GM23338 (cell line): ENCODE measurements around the gene ZGPAT. TPM values are rescaled to one million over a fixed set of nuclear protein-coding genes. Genes with fewer than 3 reads are reported as not detected.

Source experiments
- ATAC-seq: fragments of 200-7000 bp; cut with Tn5 transposase; 3 replicates; pipeline ENCODE4 v1.9.1; 2020
- DNase-seq: peaks from one replicate; pipeline ENCODE4 v3.0.0-alpha.2; 2015; ENCODE audit warnings: low spot score
- H2AFZ ChIP-seq: fragments of 200-600 bp; sonication (generic); 2 replicates; pipeline ENCODE4 v1.8.0; 2016; ENCODE audit warnings: antibody characterized with exemption, mild to moderate bottlenecking, moderate library complexity
- H3F3A ChIP-seq: fragments of 200-600 bp; sonication (generic); replicated peaks from 2 replicates; pipeline ENCODE4 v1.8.0; 2017; ENCODE audit warnings: antibody characterized with exemption, mixed run types, low read depth
- H3K27ac ChIP-seq: fragments of 200-600 bp; sonication (generic); 2 replicates; pipeline ENCODE4 v1.6.1; 2016; ENCODE audit warnings: low read depth
- H3K27me3 ChIP-seq: fragments of 200-600 bp; sonication (generic); 2 replicates; pipeline ENCODE4 v1.8.0; 2016; ENCODE audit warnings: mild to moderate bottlenecking, mixed run types, moderate library complexity; ENCODE audit not compliant: insufficient read depth
- H3K36me3 ChIP-seq: fragments of 200-600 bp; sonication (generic); 2 replicates; pipeline ENCODE4 v1.8.0; 2016; ENCODE audit warnings: mild to moderate bottlenecking; ENCODE audit not compliant: insufficient read depth
- H3K4me1 ChIP-seq: fragments of 200-600 bp; sonication (generic); 2 replicates; pipeline ENCODE4 v1.8.0; 2016; ENCODE audit warnings: mild to moderate bottlenecking, moderate library complexity; ENCODE audit not compliant: insufficient read depth
- H3K4me2 ChIP-seq: fragments of 200-600 bp; sonication (generic); 2 replicates; pipeline ENCODE4 v1.7.1; 2017; ENCODE audit warnings: mixed run types
- H3K4me3 ChIP-seq: fragments of 200-600 bp; sonication (generic); 2 replicates; pipeline ENCODE4 v1.6.1; 2016; ENCODE audit warnings: mixed run types
- H3K79me2 ChIP-seq: fragments of 200-600 bp; sonication (generic); replicated peaks from 2 replicates; pipeline ENCODE4 v1.8.0; 2017; ENCODE audit warnings: mild to moderate bottlenecking; ENCODE audit not compliant: insufficient read depth
- H3K9me2 ChIP-seq: fragments of 200-600 bp; sonication (generic); 2 replicates; pipeline ENCODE4 v1.8.0; 2017; ENCODE audit not compliant: insufficient read depth
- H4K20me1 ChIP-seq: fragments of 200-600 bp; sonication (generic); replicated peaks from 2 replicates; pipeline ENCODE4 v1.8.0; 2017; ENCODE audit warnings: mild to moderate bottlenecking; ENCODE audit not compliant: insufficient read depth
- H3K27ac Mint-ChIP-seq: 2 replicates; pipeline ENCODE4 v1.8.0; 2020; ENCODE audit warnings: inconsistent platforms, mild to moderate bottlenecking, moderate library complexity, mixed read lengths
- H3K27me3 Mint-ChIP-seq: 3 replicates; pipeline ENCODE4 v1.8.0; 2022; ENCODE audit warnings: low read depth, mild to moderate bottlenecking, moderate library complexity, mixed read lengths, inconsistent platforms; ENCODE audit not compliant: insufficient read depth, poor library complexity
- H3K36me3 Mint-ChIP-seq: 3 replicates; pipeline ENCODE4 v1.8.0; 2021; ENCODE audit warnings: low read depth, mild to moderate bottlenecking, inconsistent platforms, moderate library complexity, mixed read lengths
- H3K4me1 Mint-ChIP-seq: 3 replicates; pipeline ENCODE4 v1.8.0; 2020; ENCODE audit warnings: mild to moderate bottlenecking, inconsistent platforms, mixed read lengths
- H3K4me3 Mint-ChIP-seq: 3 replicates; pipeline ENCODE4 v1.8.0; 2021; ENCODE audit warnings: moderate library complexity, mild to moderate bottlenecking, inconsistent platforms, mixed read lengths
- H3K9me3 Mint-ChIP-seq: 3 replicates; pipeline ENCODE4 v1.8.0; 2020; ENCODE audit warnings: moderate library complexity, mild to moderate bottlenecking, inconsistent platforms, mixed read lengths
- CREB1 ChIP-seq: fragments of 250-450 bp; sonication (Bioruptor Pico); IDR thresholded peaks from 2 replicates; pipeline ENCODE4 v1.5.0; 2020; ENCODE audit warnings: low read depth, mild to moderate bottlenecking, moderate library complexity
- EZH2 ChIP-seq: fragments of 200-600 bp; sonication (generic); IDR thresholded peaks from one replicate; pipeline ENCODE4 v1.8.0; 2017; ENCODE audit warnings: antibody characterized with exemption, mild to moderate bottlenecking, low read depth; ENCODE audit not compliant: unreplicated experiment
- EZH2phosphoT487 ChIP-seq: fragments of 200-600 bp; sonication (generic); IDR thresholded peaks from one replicate; pipeline ENCODE4 v1.8.1; 2018; ENCODE audit warnings: antibody characterized with exemption; ENCODE audit not compliant: unreplicated experiment
- JUNB ChIP-seq: IDR thresholded peaks from one replicate; pipeline ENCODE4 v1.6.1; 2016; ENCODE audit warnings: antibody characterized with exemption; ENCODE audit not compliant: unreplicated experiment
- NANOG ChIP-seq: IDR thresholded peaks from 2 replicates; pipeline ENCODE4 v1.6.1; 2016; ENCODE audit warnings: antibody characterized with exemption, borderline replicate concordance
- POLR2AphosphoS5 ChIP-seq: IDR thresholded peaks from 2 replicates; pipeline ENCODE4 v1.6.1; 2016; ENCODE audit warnings: antibody characterized with exemption, low read depth
- REST ChIP-seq: IDR thresholded peaks from one replicate; pipeline ENCODE4 v1.6.1; 2018; ENCODE audit warnings: antibody characterized with exemption; ENCODE audit not compliant: unreplicated experiment
- STAT1 ChIP-seq: IDR thresholded peaks from one replicate; pipeline ENCODE4 v1.6.1; 2016; ENCODE audit warnings: antibody characterized with exemption; ENCODE audit not compliant: unreplicated experiment
- ZNF114 ChIP-seq: fragments of 250-450 bp; sonication (Bioruptor Pico); IDR thresholded peaks from 2 replicates; pipeline ENCODE4 v1.5.0; 2020; ENCODE audit warnings: mild to moderate bottlenecking, moderate library complexity
- ZNF331 ChIP-seq: fragments of 250-450 bp; sonication (Bioruptor Pico); IDR thresholded peaks from 2 replicates; pipeline ENCODE4 v1.5.0; 2020; ENCODE audit warnings: low read depth, mild to moderate bottlenecking, moderate library complexity
- polyA plus RNA-seq: library from polyadenylated mRNA; unstranded; fragments of >200 nt; fragmentation: Nextera tagmentation; extraction: Ambion mirVana; gene quantifications from 2 replicates; pipeline ENCODE4 v1.2.1, GENCODE V29; 2016
- total RNA-seq: library from RNA; depleted of rRNA; stranded (reverse); fragments of >200 nt; shearing (Covaris generic); gene quantifications from 2 replicates; pipeline ENCODE4 v1.2.3, GENCODE V29; 2014
- TF ChIP-seq, protein P1 (sequence below): IDR thresholded peaks from 2 replicates; pipeline ENCODE4 v1.6.1; 2016; ENCODE audit warnings: antibody characterized with exemption
- TF ChIP-seq, protein P2 (sequence below), 2 experiments: fragments of 200-600 bp in 1 of 2; sonication (generic) in 1 of 2; conservative IDR thresholded peaks; 2 replicates each; pipeline versions ENCODE4 v1.5.1 to v1.6.1; 2016 to 2017; ENCODE audit warnings: antibody characterized with exemption in 2 of 2, low read depth in 2 of 2, mild to moderate bottlenecking in 2 of 2, moderate library complexity in 1 of 2
- TF ChIP-seq, protein P3 (sequence below): fragments of 250-450 bp; sonication (Bioruptor Pico); IDR thresholded peaks from 2 replicates; pipeline ENCODE4 v1.5.0; 2020; ENCODE audit warnings: mild to moderate bottlenecking, moderate library complexity

Gene ZGPAT
- total and polyA plus RNA-seq, 2 experiments from 2014 or later, result 25.0 to 39.2 TPM

GRCh38 chr20:63740070-63740626 lies 32.3 kb downstream of the ZGPAT start:
- no peaks in the 10 kb centered on the region for H3K9me2 ChIP-seq
- H3K4me3 Mint-ChIP-seq, result peak overlapping the region; percentile 68; the same call in 2 of the 3 replicates
- peak overlapping the region; percentile 71 for H3K4me3 ChIP-seq
- H3K79me2 ChIP-seq, result no peaks in the 10 kb centered on the region
- peak overlapping the region; percentile 86 for H3K4me2 ChIP-seq
- DNase-seq (peak; percentile 59), ATAC-seq (peak; percentile 2; the same call in 2 of the 3 replicates)
- H3F3A ChIP-seq, result peaks cover 14% of the 10 kb centered on the region; the same call in 1 of the 2 replicates
- peaks cover 7% of the 10 kb centered on the region; the same call in 1 of the 2 replicates for H3K4me1 ChIP-seq
- peaks cover 8% of the 10 kb centered on the region for H3K36me3 Mint-ChIP-seq
- H3K27me3 ChIP-seq, result peaks cover 6% of the 10 kb centered on the region
- H3K27me3 Mint-ChIP-seq, result peaks cover 9% of the 10 kb centered on the region
- H4K20me1 ChIP-seq, result no peaks in the 10 kb centered on the region
- H2AFZ ChIP-seq, result no peak overlapping the region
- H3K27ac Mint-ChIP-seq, result no peak overlapping the region
- H3K9me3 Mint-ChIP-seq, result no peaks in the 10 kb centered on the region; the same call in 2 of the 3 replicates
- peak overlapping the region; percentile 50; the same call in 1 of the 2 replicates for H3K27ac ChIP-seq
- no peaks in the 10 kb centered on the region for H3K36me3 ChIP-seq
- TF ChIP-seq CREB1 (CRISPR knock-in tag) (no peak), EZH2phosphoT487 (no peak), STAT1 (no peak), ZNF331 (no peak), ZNF114 (no peak), JUNB (no peak), POLR2AphosphoS5 (no peak), EZH2 (no peak), NANOG (no peak), REST (no peak)
- TF ChIP-seq, protein P1, sequence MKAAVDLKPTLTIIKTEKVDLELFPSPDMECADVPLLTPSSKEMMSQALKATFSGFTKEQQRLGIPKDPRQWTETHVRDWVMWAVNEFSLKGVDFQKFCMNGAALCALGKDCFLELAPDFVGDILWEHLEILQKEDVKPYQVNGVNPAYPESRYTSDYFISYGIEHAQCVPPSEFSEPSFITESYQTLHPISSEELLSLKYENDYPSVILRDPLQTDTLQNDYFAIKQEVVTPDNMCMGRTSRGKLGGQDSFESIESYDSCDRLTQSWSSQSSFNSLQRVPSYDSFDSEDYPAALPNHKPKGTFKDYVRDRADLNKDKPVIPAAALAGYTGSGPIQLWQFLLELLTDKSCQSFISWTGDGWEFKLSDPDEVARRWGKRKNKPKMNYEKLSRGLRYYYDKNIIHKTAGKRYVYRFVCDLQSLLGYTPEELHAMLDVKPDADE, result no peak
- TF ChIP-seq, protein P2, sequence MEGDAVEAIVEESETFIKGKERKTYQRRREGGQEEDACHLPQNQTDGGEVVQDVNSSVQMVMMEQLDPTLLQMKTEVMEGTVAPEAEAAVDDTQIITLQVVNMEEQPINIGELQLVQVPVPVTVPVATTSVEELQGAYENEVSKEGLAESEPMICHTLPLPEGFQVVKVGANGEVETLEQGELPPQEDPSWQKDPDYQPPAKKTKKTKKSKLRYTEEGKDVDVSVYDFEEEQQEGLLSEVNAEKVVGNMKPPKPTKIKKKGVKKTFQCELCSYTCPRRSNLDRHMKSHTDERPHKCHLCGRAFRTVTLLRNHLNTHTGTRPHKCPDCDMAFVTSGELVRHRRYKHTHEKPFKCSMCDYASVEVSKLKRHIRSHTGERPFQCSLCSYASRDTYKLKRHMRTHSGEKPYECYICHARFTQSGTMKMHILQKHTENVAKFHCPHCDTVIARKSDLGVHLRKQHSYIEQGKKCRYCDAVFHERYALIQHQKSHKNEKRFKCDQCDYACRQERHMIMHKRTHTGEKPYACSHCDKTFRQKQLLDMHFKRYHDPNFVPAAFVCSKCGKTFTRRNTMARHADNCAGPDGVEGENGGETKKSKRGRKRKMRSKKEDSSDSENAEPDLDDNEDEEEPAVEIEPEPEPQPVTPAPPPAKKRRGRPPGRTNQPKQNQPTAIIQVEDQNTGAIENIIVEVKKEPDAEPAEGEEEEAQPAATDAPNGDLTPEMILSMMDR (conservative IDR thresholded peaks at IDR 0.05; ENCODE audit: low read depth in 2 of 2), result no peak
- TF ChIP-seq, protein P3, sequence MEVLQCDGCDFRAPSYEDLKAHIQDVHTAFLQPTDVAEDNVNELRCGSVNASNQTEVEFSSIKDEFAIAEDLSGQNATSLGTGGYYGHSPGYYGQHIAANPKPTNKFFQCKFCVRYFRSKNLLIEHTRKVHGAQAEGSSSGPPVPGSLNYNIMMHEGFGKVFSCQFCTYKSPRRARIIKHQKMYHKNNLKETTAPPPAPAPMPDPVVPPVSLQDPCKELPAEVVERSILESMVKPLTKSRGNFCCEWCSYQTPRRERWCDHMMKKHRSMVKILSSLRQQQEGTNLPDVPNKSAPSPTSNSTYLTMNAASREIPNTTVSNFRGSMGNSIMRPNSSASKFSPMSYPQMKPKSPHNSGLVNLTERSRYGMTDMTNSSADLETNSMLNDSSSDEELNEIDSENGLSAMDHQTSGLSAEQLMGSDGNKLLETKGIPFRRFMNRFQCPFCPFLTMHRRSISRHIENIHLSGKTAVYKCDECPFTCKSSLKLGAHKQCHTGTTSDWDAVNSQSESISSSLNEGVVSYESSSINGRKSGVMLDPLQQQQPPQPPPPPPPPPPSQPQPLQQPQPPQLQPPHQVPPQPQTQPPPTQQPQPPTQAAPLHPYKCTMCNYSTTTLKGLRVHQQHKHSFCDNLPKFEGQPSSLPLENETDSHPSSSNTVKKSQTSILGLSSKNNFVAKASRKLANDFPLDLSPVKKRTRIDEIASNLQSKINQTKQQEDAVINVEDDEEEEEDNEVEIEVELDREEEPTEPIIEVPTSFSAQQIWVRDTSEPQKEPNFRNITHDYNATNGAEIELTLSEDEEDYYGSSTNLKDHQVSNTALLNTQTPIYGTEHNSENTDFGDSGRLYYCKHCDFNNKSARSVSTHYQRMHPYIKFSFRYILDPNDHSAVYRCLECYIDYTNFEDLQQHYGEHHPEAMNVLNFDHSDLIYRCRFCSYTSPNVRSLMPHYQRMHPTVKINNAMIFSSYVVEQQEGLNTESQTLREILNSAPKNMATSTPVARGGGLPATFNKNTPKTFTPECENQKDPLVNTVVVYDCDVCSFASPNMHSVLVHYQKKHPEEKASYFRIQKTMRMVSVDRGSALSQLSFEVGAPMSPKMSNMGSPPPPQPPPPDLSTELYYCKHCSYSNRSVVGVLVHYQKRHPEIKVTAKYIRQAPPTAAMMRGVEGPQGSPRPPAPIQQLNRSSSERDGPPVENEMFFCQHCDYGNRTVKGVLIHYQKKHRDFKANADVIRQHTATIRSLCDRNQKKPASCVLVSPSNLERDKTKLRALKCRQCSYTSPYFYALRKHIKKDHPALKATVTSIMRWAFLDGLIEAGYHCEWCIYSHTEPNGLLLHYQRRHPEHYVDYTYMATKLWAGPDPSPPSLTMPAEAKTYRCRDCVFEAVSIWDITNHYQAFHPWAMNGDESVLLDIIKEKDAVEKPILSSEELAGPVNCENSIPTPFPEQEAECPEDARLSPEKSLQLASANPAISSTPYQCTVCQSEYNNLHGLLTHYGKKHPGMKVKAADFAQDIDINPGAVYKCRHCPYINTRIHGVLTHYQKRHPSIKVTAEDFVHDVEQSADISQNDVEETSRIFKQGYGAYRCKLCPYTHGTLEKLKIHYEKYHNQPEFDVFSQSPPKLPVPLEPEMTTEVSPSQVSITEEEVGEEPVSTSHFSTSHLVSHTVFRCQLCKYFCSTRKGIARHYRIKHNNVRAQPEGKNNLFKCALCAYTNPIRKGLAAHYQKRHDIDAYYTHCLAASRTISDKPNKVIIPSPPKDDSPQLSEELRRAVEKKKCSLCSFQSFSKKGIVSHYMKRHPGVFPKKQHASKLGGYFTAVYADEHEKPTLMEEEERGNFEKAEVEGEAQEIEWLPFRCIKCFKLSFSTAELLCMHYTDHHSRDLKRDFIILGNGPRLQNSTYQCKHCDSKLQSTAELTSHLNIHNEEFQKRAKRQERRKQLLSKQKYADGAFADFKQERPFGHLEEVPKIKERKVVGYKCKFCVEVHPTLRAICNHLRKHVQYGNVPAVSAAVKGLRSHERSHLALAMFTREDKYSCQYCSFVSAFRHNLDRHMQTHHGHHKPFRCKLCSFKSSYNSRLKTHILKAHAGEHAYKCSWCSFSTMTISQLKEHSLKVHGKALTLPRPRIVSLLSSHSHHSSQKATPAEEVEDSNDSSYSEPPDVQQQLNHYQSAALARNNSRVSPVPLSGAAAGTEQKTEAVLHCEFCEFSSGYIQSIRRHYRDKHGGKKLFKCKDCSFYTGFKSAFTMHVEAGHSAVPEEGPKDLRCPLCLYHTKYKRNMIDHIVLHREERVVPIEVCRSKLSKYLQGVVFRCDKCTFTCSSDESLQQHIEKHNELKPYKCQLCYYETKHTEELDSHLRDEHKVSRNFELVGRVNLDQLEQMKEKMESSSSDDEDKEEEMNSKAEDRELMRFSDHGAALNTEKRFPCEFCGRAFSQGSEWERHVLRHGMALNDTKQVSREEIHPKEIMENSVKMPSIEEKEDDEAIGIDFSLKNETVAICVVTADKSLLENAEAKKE (CRISPR knock-in tag), result no peak
- no peaks in the 10 kb centered on the region for H3K4me1 Mint-ChIP-seq
